Pancreas (tissue), 10 donors: ENCODE measurements around the gene DAB2IP. TPM values are rescaled to one million over a fixed set of nuclear protein-coding genes. Genes with fewer than 3 reads are reported as not detected.

Experiments
- ATAC-seq, 4 donors: fragments of 200-7000 bp; cut with Tn5 transposase; one replicate each; pipeline versions ENCODE4 v1.8.0 to v1.9.1; 2020; ENCODE audit warnings: mild to moderate bottlenecking in 4 of 4, moderate library complexity in 4 of 4
- DNase-seq, 6 donors: peaks; one replicate each; pipeline ENCODE4 v3.0.0-alpha.2; 2020
- FAIRE-seq: peaks from 2 replicates; lab custom pipeline; 2012; peaks lifted over from hg19 to GRCh38; lab: Jason Lieb, UNC
- H3K27ac ChIP-seq, 4 donors: fragments of 200-600 bp; sonication (generic); 1 replicate in 3 of 4; 2 replicates in 1 of 4; pipeline versions ENCODE4 v1.5.0 to v1.8.0; 2020
- H3K27me3 ChIP-seq, 4 donors: fragments of 200-600 bp; one replicate each; pipeline ENCODE4 v1.8.0; 2021
- H3K36me3 ChIP-seq, 3 donors: fragments of 200-600 bp; sonication (generic) in 1 of 3; one replicate each; pipeline versions ENCODE4 v1.5.0 to v1.8.0; 2020 to 2021
- H3K4me1 ChIP-seq, 3 donors: fragments of 200-600 bp; one replicate each; pipeline ENCODE4 v1.8.0; 2021
- H3K4me3 ChIP-seq, 4 donors: fragments of 200-600 bp; sonication (generic) in 2 of 4; one replicate each; pipeline versions ENCODE4 v1.5.0 to v1.8.0; 2020 to 2021
- H3K9me3 ChIP-seq, 4 donors: fragments of 200-600 bp; one replicate each; pipeline ENCODE4 v1.8.0; 2021
- WGBS, 2 donors: extraction: QIAGEN DNeasy Blood & Tissue Kit; methylation state at CpG; one replicate each; pipeline ENCODE4 v1.1.7; 2013; 5-methylcytosine and 5-hydroxymethylcytosine counted together
- intact Hi-C, 3 donors: fragments of 100-400 bp; cut with DNase I; formaldehyde crosslinking; loops; one replicate each; pipeline versions ENCODE4 v1.11.1 to v1.14.2; 2022
- polyA plus RNA-seq, 2 donors: library from polyadenylated mRNA; stranded (reverse); fragments of 200-250 nt; gene quantifications; one replicate each; pipeline ENCODE4 v1.2.3, GENCODE V29; 2013
- total RNA-seq, 6 donors: library from RNA; stranded (reverse); fragmentation: NEBNext Ultra II Directional in 4 of 6; extraction: Animal tissue kit (Norgen Biotek cat#: 25700) in 4 of 6; gene quantifications; one replicate each; pipeline versions ENCODE4 v1.2.1 to v1.2.4, GENCODE V29; 2021 to 2023
- TF ChIP-seq, protein P1 (sequence below), 4 donors: fragments of 200-600 bp; sonication (generic) in 3 of 4; IDR thresholded peaks; one replicate each; pipeline versions ENCODE4 v1.5.0 to v1.8.0; 2021; ENCODE audit warnings: antibody characterized with exemption in 4 of 4
- donor health status: healthy with polysubstance abuse.
- donor health status: DM: no; HTN: no; CAD: no; lungs with moderate emphysema.
- donor health status: DM: no; HTN: no; CAD: no.
- donor health status: control.
- donor health status: control.
- donor health status: Bipolar disorder and iron deficiency.
- donor health status: DM: yes; HTN: yes; CAD: no.
- donor health status: DM: no; HTN: no; CAD: no.
- donor health status: DM: no; HTN: no; CAD: no.
- donor health status: DM: yes; HTN: yes; CAD: no.

DAB2IP gene
- total and polyA plus RNA-seq, 8 donors, result 14.7 to 52.1 (median 25.3) TPM

GRCh38 chr9:121714873-121715272 lies 63.4 kb downstream of the DAB2IP start:
- 89 to 94% methylated on average over 5 of the region's 5 CpGs for WGBS, 2 donors
- TF ChIP-seq, protein P1, sequence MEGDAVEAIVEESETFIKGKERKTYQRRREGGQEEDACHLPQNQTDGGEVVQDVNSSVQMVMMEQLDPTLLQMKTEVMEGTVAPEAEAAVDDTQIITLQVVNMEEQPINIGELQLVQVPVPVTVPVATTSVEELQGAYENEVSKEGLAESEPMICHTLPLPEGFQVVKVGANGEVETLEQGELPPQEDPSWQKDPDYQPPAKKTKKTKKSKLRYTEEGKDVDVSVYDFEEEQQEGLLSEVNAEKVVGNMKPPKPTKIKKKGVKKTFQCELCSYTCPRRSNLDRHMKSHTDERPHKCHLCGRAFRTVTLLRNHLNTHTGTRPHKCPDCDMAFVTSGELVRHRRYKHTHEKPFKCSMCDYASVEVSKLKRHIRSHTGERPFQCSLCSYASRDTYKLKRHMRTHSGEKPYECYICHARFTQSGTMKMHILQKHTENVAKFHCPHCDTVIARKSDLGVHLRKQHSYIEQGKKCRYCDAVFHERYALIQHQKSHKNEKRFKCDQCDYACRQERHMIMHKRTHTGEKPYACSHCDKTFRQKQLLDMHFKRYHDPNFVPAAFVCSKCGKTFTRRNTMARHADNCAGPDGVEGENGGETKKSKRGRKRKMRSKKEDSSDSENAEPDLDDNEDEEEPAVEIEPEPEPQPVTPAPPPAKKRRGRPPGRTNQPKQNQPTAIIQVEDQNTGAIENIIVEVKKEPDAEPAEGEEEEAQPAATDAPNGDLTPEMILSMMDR (IDR thresholded peaks at IDR 0.05), result no peak
- no peak for FAIRE-seq
- ATAC-seq, result no peak
- Histone ChIP-seq H3K36me3 (no peaks in the 10 kb centered on the region), H3K27me3 (no peaks in the 10 kb centered on the region), H3K4me3 (no peak overlapping the region), H3K4me1 (peaks cover 0 to 3% (median 0%) of the 10 kb centered on the region in 3 donors), H3K9me3 (no peaks in the 10 kb centered on the region), H3K27ac (no peak overlapping the region)
- intact Hi-C loops, result no loop called here
- DNase-seq, result peak in 1 of 6 donors; percentile 10

GRCh38 chr9:121717141-121717991 lies 65.9 kb downstream of the DAB2IP start:
- Histone ChIP-seq H3K27me3 (no peaks in the 10 kb centered on the region), H3K4me1 (peaks cover 7 to 18% (median 17%) of the 10 kb centered on the region in 3 donors), H3K27ac (no peak overlapping the region), H3K9me3 (no peaks in the 10 kb centered on the region), H3K4me3 (no peak overlapping the region), H3K36me3 (no peaks in the 10 kb centered on the region)
- TF ChIP-seq, protein P1 (IDR thresholded peaks at IDR 0.05), result no peak
- DNase-seq (peak in 1 of 6 donors; percentile 34), ATAC-seq (no peak), FAIRE-seq (no peak)
- intact Hi-C loops, result no loop called here
- 86 to 87% methylated on average over 19 of the region's 19 CpGs for WGBS, 2 donors

- no peaks in the 10 kb centered on the region for H3K27me3 ChIP-seq
- H3K36me3 ChIP-seq, result no peaks in the 10 kb centered on the region
- peaks cover 7 to 18% (median 17%) of the 10 kb centered on the region in 3 donors for H3K4me1 ChIP-seq
- H3K9me3 ChIP-seq, result no peaks in the 10 kb centered on the region
- FAIRE-seq (no peak), ATAC-seq (peak in 3 of 4 donors; percentile 9 to 65 (median 56)), DNase-seq (peak in 1 of 6 donors; percentile 67)
- intact Hi-C loops, result no loop called here
- TF ChIP-seq, protein P1 (IDR thresholded peaks at IDR 0.05), result no peak
- H3K4me3 ChIP-seq, result no peak overlapping the region
- WGBS, 2 donors, result 81 to 83% methylated on average over 16 of the region's 16 CpGs
- no peak overlapping the region for H3K27ac ChIP-seq
Measured at GRCh38 chr9:121718084-121718483, 66.7 kb downstream of the DAB2IP start.

GRCh38 chr9:121718501-121718900 lies 67.1 kb downstream of the DAB2IP start:
- no peak for ATAC-seq
- TF ChIP-seq, protein P1 (IDR thresholded peaks at IDR 0.05), result no peak
- Histone ChIP-seq H3K9me3 (no peaks in the 10 kb centered on the region), H3K4me1 (peaks cover 7 to 18% (median 17%) of the 10 kb centered on the region in 3 donors), H3K27me3 (no peaks in the 10 kb centered on the region), H3K36me3 (no peaks in the 10 kb centered on the region), H3K4me3 (no peak overlapping the region), H3K27ac (no peak overlapping the region)
- peak in 1 of 6 donors; percentile 4 for DNase-seq
- intact Hi-C loops, result no loop called here
- WGBS, 2 donors, result 90 to 93% methylated on average over 6 of the region's 6 CpGs
- no peak for FAIRE-seq
